ENCODE data around the gene RNF130.

DNA sequence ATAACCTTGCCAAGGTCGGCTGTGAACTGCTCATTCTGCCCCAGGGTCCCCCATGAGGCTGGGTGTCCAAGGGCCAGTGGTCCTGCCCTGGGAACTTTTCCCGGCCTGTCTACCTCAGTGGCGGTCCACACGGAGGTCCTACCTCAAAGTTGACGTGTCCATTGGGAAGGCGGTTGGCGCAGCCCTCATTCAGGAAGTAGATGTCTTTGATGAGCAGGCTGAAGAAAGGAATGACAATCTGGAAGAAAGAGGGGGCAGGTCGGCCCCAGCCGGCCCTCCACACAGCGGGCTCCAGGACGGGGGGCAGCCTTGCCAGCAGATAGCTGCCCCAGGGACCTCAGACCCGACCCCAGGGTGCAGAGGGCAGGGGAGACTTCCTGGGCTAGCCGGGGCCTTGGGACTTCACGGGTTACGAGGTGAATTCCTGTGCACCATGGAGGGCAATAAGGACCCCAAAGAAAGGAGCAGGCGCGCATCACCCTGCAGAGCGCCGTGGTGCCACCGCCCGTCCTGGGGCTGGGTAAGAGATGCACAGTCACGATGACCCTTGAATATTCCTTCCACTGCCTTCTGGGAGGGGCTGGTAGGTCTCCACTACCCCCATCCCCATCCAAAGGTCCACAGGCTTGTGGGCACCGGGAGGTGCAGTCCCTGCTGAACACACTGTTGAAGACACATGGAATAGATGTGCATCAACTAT lies 42.9 kb upstream of the RNF130 start:
- TF ChIP-seq, protein P1, sequence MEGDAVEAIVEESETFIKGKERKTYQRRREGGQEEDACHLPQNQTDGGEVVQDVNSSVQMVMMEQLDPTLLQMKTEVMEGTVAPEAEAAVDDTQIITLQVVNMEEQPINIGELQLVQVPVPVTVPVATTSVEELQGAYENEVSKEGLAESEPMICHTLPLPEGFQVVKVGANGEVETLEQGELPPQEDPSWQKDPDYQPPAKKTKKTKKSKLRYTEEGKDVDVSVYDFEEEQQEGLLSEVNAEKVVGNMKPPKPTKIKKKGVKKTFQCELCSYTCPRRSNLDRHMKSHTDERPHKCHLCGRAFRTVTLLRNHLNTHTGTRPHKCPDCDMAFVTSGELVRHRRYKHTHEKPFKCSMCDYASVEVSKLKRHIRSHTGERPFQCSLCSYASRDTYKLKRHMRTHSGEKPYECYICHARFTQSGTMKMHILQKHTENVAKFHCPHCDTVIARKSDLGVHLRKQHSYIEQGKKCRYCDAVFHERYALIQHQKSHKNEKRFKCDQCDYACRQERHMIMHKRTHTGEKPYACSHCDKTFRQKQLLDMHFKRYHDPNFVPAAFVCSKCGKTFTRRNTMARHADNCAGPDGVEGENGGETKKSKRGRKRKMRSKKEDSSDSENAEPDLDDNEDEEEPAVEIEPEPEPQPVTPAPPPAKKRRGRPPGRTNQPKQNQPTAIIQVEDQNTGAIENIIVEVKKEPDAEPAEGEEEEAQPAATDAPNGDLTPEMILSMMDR (IDR thresholded peaks at IDR 0.05), result no peak
- TF ChIP-seq POLR2AphosphoS5 (IDR thresholded peaks at IDR 0.05; ENCODE audit: insufficient read depth in 1 of 2, low read depth in 1 of 2) (no peak), POLR2A (IDR thresholded peaks at IDR 0.05) (no peak)

All from vagina (tissue), 2 donors.